Measurements from ENCODE around the gene CSF3R. TPM values are rescaled to one million over a fixed set of nuclear protein-coding genes. Genes with fewer than 3 reads are reported as not detected.

Gene CSF3R
- total and polyA plus RNA-seq, 8 donors: 5.7 to 334 (median 10.7) TPM

DNA sequence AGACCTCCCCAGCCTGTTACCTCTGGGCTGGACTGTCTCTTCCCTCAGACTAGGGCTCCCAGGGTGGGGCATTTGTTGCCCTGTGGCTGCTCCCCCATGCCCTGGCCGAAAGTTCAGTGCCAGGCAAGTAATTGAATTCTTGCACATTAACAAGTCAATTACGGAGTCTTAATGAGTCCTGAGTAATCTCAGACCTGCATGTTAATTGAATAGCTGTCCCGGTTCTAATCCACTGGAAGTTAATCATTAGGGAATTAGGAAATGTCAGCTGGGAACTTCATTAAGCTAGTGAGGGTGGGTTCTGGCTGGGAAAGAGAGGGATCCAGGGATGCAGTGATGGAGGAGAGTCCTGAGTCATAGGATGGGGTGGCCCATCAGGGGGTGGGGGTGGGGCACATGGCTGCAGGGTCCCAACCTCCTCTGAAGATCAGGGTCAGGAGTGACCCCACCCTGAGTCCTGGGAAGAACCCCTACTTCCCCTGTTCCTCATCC, 47.1 kb upstream of the CSF3R start:
- H3K27me3 ChIP-seq: peaks cover 0 to 19% of the 10 kb centered on the region in 2 donors
- no peak for DNase-seq
- no peak for ATAC-seq
- H3K4me3 ChIP-seq: no peak overlapping the region
- intact Hi-C loops (cut with DNase I): no loop called here
- no peak overlapping the region for H3K27ac ChIP-seq
- TF ChIP-seq, protein P1, sequence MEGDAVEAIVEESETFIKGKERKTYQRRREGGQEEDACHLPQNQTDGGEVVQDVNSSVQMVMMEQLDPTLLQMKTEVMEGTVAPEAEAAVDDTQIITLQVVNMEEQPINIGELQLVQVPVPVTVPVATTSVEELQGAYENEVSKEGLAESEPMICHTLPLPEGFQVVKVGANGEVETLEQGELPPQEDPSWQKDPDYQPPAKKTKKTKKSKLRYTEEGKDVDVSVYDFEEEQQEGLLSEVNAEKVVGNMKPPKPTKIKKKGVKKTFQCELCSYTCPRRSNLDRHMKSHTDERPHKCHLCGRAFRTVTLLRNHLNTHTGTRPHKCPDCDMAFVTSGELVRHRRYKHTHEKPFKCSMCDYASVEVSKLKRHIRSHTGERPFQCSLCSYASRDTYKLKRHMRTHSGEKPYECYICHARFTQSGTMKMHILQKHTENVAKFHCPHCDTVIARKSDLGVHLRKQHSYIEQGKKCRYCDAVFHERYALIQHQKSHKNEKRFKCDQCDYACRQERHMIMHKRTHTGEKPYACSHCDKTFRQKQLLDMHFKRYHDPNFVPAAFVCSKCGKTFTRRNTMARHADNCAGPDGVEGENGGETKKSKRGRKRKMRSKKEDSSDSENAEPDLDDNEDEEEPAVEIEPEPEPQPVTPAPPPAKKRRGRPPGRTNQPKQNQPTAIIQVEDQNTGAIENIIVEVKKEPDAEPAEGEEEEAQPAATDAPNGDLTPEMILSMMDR (IDR thresholded peaks at IDR 0.05): no peak
- no peaks in the 10 kb centered on the region for H3K9me3 ChIP-seq
- H3K36me3 ChIP-seq: no peaks in the 10 kb centered on the region
- H3K4me1 ChIP-seq: no peaks in the 10 kb centered on the region

DNA sequence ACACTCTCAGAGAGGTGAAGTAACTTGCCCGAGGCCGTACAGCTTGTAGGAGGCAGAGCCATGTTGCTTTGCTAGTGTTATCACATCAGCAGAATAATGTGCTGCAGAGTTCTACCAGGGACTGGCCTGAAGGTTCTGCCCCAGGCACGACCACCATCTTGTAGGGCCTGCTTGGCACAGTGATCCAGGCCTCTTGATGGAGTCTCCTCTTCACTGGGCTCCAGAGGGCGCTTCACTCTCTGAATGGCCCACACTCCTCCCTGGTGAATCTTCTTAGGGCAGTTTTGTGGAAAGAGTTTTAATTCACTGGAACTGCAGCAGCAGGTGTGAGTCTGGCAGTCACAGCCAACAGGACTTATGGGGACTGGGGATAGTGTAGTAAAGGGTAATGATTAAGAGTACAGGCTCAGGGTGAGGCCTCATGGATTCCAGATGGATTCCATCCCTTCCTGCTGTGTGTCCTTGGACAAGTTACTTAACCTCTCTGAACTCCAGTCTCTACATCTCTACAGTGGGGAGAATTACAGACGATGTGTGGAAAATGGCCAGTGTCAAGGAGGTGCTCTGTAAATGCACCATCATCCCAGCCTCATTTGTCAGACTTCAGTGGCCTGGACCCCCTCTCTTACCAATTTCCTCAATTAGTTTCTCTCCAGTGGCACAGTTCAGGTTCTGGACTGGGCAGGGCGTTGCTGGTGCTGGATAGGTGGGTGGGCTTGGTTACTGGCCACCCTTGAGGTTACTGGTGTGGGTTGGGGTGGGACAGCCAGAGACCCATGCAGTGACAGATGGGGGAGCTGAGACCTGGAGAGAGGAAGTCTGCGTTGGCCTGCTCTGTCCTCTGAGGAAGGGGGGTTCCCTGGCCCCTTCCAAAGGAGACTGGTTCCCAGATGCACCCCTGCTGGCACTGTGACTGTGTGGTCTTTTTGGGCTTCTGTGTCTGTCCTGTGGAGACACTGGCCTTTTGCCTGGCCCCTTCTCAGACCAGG, 45.9 kb upstream of the CSF3R start:
- H3K4me3 ChIP-seq: no peak overlapping the region
- intact Hi-C loops (cut with DNase I): no loop called here
- no peaks in the 10 kb centered on the region for H3K4me1 ChIP-seq
- peaks cover 0 to 16% of the 10 kb centered on the region in 2 donors for H3K27me3 ChIP-seq
- TF ChIP-seq, protein P1 (IDR thresholded peaks at IDR 0.05): no peak
- no peaks in the 10 kb centered on the region for H3K9me3 ChIP-seq
- H3K36me3 ChIP-seq: no peaks in the 10 kb centered on the region
- DNase-seq: no peak
- H3K27ac ChIP-seq: no peak overlapping the region
- no peak for ATAC-seq

DNA sequence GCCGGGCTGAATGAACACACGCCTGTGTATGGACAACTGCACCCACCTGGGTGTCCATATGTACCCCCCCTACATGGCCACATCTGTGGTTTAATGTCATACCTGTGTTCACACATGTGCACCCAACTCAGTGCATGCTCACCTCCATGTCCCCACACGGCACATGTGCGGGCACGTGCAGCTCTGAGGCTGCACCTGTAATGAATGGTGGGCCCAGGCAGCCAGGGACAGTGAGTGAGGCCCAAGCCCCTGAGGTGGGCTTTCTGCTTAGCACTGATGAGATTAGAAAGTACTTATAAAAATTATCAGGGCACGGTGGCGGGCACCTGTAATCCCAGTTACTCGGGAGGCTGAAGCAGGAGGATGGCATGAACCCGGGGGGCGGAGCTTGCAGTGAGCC, 42.5 kb upstream of the CSF3R start:
- H3K4me3 ChIP-seq: no peak overlapping the region
- intact Hi-C loops (cut with DNase I): no loop called here
- H3K9me3 ChIP-seq: no peaks in the 10 kb centered on the region
- no peaks in the 10 kb centered on the region for H3K36me3 ChIP-seq
- H3K27me3 ChIP-seq: peaks cover 0 to 14% of the 10 kb centered on the region in 2 donors
- no peaks in the 10 kb centered on the region for H3K4me1 ChIP-seq
- H3K27ac ChIP-seq: no peak overlapping the region
- TF ChIP-seq, protein P1 (IDR thresholded peaks at IDR 0.05): no peak
- ATAC-seq (no peak), DNase-seq (no peak)

DNA sequence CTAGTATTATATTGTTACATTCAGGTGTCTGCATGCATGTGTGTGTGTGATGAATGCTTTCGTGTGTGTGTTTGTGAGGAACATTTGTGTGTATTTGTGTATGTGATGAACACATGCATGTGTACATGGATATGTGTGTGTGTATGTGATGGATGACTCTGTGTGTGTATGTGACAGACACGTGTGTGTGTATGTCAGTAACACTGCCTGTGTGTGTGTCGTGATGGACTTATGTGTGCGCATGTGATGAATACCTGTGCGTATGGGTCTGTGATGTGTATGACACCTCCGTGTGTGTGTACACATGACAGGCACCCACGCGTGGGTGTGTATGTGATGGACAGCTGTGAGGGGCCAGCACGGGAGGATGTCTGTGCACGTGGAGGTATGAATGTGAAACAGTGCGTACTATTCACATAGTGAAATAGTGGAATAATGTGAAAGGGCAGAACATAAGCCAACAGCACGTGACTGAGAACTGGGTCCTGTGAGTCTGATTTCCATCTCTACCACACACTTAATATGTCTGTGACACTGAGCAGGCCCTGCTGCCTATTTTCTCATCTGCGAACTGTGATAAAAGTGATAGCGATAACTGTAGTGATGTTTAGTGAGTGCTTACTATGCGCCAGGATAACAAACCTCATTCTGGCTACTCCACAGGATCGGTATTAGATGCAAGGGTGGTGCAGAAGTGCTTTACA, 41.8 kb upstream of the CSF3R start:
- TF ChIP-seq, protein P1 (IDR thresholded peaks at IDR 0.05): no peak
- peaks cover 0 to 7% of the 10 kb centered on the region in 2 donors for H3K27me3 ChIP-seq
- DNase-seq (no peak), ATAC-seq (no peak)
- no peak overlapping the region for H3K27ac ChIP-seq
- H3K4me3 ChIP-seq: no peak overlapping the region
- H3K4me1 ChIP-seq: no peaks in the 10 kb centered on the region
- H3K9me3 ChIP-seq: no peaks in the 10 kb centered on the region
- intact Hi-C loops (cut with DNase I): no loop called here
- no peaks in the 10 kb centered on the region for H3K36me3 ChIP-seq

DNA sequence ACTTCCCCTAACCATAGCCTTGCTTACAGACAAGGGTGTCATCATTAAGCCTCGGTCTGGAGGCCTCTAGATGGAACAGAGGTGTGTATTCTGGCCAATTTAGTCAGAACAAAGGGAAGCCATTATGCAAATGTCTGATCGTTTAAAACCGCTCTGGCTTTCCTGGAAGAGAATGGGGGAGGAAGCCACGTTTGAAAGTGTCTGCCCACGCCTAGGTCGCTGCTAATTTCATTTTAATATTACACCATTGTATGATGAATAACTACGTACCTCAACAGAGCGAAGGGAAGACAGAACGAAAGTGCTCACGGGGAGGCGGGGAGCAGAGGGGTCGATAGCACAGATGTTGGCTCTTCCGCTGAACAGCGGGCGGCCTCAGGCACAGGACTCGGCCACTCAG, 41.1 kb upstream of the CSF3R start:
- TF ChIP-seq, protein P1 (IDR thresholded peaks at IDR 0.05): no peak
- ATAC-seq: no peak
- intact Hi-C loops (cut with DNase I): no loop called here
- Histone ChIP-seq H3K4me3 (no peak overlapping the region), H3K9me3 (no peaks in the 10 kb centered on the region), H3K27ac (no peak overlapping the region), H3K36me3 (no peaks in the 10 kb centered on the region), H3K27me3 (peaks cover 0 to under 1% of the 10 kb centered on the region in 2 donors), H3K4me1 (no peaks in the 10 kb centered on the region)
- no peak for DNase-seq

Measured in left lung (tissue), 10 donors.